GM10248 (cell line): ENCODE results near the gene SLC66A2.

Source experiments
- CTCF ChIA-PET: fragments of 300-600 bp; sonication (Branson Sonifier 250); formaldehyde crosslinking; extraction: SDS; loops from one replicate; lab custom pipeline; 2021; ENCODE audit warnings: antibody characterized with exemption; lab: Yijun Ruan, JAX
- POLR2A ChIA-PET: fragments of 350-650 bp; sonication (Branson Sonifier 250); formaldehyde crosslinking; extraction: SDS; loops from one replicate; lab custom pipeline; 2020; ENCODE audit warnings: antibody characterized with exemption; lab: Yijun Ruan, JAX
- DNase-seq: peaks from one replicate; pipeline ENCODE4 v3.0.0; 2012; ENCODE audit errors: extremely low spot score
- TF ChIP-seq, protein P1 (sequence below): IDR thresholded peaks from 2 replicates; pipeline ENCODE4 v1.5.1; 2012; ENCODE audit warnings: mild to moderate bottlenecking, low read depth; ENCODE audit errors: extremely low read depth, missing control alignments, control extremely low read depth

SLC66A2 gene

DNA sequence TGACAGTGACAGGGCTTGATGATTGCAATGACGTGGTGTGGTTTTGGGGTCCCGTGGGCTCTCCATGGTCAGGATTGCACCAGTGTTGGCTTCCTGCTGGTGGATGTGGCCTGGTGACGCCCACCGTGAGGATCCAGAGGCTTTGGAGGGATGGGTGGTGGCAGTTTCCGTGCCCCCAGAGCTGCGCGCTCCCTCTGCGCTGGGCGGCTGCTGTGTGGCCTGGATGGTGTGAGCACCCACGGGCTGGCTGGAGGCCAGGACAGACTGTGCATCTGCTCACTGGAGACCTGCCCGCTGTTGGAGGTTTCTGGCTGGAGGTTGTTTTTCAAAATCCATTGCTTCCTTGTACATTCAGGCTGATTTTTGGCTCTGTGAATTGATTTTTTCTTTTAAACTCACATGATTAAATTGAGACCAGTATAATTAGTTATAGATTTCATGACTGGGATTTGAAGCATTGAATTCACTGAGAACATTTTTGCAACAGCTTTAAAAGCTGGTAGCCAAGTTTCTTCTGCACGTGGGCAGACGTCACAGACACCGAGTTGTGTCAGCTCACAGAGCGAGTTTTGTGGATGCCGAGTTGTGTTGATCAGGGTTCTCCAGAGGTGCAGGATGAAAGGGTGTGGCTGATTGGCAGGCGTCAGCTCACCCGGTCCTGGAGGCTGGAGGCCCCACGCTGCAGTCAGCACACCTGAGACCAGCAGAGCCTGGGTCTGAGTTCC is 81.0 kb downstream of the SLC66A2 start:
- TF ChIP-seq, protein P1, sequence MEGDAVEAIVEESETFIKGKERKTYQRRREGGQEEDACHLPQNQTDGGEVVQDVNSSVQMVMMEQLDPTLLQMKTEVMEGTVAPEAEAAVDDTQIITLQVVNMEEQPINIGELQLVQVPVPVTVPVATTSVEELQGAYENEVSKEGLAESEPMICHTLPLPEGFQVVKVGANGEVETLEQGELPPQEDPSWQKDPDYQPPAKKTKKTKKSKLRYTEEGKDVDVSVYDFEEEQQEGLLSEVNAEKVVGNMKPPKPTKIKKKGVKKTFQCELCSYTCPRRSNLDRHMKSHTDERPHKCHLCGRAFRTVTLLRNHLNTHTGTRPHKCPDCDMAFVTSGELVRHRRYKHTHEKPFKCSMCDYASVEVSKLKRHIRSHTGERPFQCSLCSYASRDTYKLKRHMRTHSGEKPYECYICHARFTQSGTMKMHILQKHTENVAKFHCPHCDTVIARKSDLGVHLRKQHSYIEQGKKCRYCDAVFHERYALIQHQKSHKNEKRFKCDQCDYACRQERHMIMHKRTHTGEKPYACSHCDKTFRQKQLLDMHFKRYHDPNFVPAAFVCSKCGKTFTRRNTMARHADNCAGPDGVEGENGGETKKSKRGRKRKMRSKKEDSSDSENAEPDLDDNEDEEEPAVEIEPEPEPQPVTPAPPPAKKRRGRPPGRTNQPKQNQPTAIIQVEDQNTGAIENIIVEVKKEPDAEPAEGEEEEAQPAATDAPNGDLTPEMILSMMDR = no peak
- no peak for DNase-seq
- ChIA-PET CTCF (no interaction called here), POLR2A (no interaction called here)

DNA sequence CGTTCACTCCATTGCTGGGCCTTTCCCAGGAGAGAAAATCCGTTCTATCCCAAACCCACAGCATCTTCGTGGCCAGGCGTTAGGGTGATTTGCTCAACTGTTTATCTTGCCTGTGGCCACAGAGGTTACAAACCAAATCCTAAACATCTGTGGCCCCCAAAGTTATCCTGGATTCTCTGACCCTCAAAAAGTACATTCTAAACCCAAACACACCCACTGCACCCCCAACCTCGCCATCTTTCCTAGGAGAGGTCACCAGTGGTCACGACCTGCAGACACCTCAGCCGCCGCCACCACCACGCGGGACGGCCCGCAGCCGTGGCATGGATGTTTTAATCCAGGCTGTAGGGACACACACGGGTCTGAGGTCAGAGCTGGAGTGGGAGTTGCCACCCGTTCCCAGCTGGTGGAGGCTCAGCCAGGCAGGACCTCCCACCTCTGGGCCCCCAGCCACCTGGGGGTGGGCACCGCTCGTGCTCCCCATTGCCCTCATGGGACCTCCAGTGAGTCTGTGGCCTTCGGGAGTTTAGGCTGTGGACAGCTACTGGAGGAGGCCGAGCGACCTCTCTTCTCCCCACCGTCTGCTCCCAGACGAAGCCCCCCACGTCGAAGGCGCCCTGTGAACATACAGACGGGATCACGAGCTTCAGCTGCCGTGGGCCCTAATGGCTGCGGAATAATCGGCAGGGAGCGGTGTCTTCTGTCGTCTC is 81.7 kb downstream of the SLC66A2 start:
- TF ChIP-seq, protein P1 = no peak
- DNase-seq = no peak
- ChIA-PET CTCF (no interaction called here), POLR2A (no interaction called here)

DNA sequence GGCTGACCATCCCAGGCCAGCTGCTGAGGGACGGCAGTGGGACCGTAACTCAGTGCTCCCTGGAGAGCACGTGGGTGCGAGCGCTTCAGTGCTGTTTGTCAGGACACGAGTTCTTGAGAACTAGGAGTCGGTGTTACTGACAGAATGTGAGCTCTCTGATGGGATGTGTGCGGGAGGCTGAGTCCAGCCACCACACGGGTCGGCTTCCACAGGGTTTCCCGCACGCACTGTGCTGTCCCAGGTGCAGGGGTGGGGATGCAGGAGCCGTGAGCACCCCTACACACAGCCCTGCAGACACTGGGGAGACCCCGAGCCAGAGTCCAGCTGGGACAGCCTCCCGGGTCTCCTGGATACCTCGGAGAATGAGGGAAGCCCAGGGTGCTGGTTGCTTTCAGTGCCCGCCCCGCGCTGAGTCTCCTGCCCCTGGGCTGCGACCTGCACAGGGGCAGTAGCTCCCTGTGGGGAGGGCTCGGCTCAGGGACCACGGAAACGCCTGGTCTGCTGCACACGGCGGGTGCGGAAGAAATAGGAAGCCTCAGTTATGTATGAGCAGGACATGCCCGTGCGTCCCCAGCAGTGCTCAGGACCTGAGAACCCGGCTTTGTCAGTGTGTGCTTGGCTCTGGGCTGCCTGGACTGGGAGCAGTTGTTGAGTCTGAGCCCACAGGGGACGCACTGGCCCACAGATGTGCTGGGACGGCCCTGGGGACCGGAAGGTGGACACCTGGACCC is 82.5 kb downstream of the SLC66A2 start:
- CTCF ChIA-PET = no interaction called here
- no peak for DNase-seq
- TF ChIP-seq, protein P1 = no peak
- POLR2A ChIA-PET = no interaction called here

DNA sequence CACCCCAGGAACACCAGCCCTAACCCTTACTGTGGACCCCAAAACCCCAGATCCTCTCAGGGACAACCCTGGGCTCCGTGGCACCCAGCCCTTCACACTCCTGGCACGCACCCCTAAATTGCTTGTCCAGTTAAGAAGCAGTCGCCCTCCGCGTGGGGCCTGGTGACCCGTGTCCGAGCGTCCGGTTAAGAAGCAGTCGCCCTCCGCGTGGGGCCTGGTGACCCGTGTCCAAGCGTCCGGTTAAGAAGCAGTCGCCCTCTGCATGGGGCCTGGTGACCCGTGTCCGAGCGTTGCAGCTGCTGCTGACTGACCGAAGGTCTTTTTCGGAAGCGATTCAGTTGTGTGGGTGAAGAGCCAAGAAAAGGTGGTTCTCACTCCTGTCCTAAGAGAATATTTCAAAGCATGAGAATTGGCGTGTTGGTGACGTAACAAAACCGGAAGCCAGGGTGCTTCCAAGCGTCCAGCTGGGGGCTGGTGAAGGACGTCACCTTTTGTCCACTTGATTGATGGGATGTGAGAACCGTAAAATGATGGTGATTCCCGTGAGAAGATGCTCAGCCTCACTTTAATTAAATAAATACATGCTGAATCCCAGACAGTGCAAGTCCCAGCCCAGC is 83.2 kb downstream of the SLC66A2 start:
- CTCF ChIA-PET = no interaction called here
- TF ChIP-seq, protein P1 = no peak
- POLR2A ChIA-PET = no interaction called here

DNA sequence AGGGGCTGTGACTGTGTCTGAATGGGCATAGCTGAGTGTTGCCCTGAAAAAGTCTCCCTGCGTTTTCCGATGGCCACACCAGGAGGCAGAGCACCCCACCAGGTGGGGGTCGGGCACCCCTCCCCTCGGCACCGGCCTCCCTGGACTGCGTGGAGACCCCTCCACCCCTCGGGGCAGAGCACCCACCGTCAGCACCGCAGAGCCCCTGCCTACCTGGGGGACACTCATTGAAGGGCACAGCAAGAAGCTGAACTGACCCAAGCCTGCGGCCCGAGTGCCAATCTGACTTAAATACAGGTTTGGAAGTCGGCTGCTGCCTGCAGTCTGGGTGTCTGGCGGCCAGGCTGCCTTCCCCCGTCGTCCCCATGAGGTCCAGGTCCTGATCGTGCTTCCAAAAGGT is 83.8 kb downstream of the SLC66A2 start:
- ChIA-PET POLR2A (interaction anchor here (0.6 kb wide), 1 partner anchor 195 kb away, joined by 3 read pairs; no protein-coding TSS in a partner anchor), CTCF (interaction anchor here (1.1 kb wide), 1 partner anchor 9 kb away, joined by 3 read pairs; no protein-coding TSS in a partner anchor)
- TF ChIP-seq, protein P1 = no peak

More for the DNA sequence above, 83.2 kb downstream of the SLC66A2 start:
- DNase-seq = no peak

More for the DNA sequence above, 83.8 kb downstream of the SLC66A2 start:
- DNase-seq = no peak
